Activated CD4-positive, alpha-beta T cell treated with anti-CD3 and anti-CD28 coated beads for 36 hours (primary cell): ENCODE results near the gene FCER1G. TPM values are rescaled to one million over a fixed set of nuclear protein-coding genes. Genes with fewer than 3 reads are reported as not detected.

Experiments
- ATAC-seq: fragments of 200-7000 bp; cut with Tn5 transposase; one replicate; pipeline ENCODE4 v1.10.0; 2021; ENCODE audit warnings: mild to moderate bottlenecking, moderate library complexity
- CTCF ChIA-PET: fragments of 350-600 bp; sonication (Branson Sonifier 250); formaldehyde crosslinking; loops from one replicate; lab custom pipeline; 2021; ENCODE audit warnings: antibody characterized with exemption; lab: Charles Lee
- POLR2A ChIA-PET: fragments of 350-600 bp; sonication (Branson Sonifier 250); formaldehyde crosslinking; loops from one replicate; lab custom pipeline; 2021; ENCODE audit warnings: antibody characterized with exemption, inconsistent platforms; lab: Charles Lee
- DNase-seq: peaks from one replicate; pipeline ENCODE4 v3.0.0-alpha.2; 2020
- H3K27ac Mint-ChIP-seq: one replicate; pipeline ENCODE4 v1.8.0; 2021; ENCODE audit warnings: mixed read lengths
- H3K27me3 Mint-ChIP-seq: one replicate; pipeline ENCODE4 v1.8.0; 2021; ENCODE audit warnings: mixed read lengths
- H3K36me3 Mint-ChIP-seq: one replicate; pipeline ENCODE4 v1.8.0; 2021; ENCODE audit warnings: low read depth, mixed read lengths
- H3K4me1 Mint-ChIP-seq: one replicate; pipeline ENCODE4 v1.8.0; 2021; ENCODE audit warnings: mixed read lengths
- H3K4me3 Mint-ChIP-seq: one replicate; pipeline ENCODE4 v1.8.0; 2021; ENCODE audit warnings: mild to moderate bottlenecking, moderate library complexity, mixed read lengths
- H3K9me3 Mint-ChIP-seq: one replicate; pipeline ENCODE4 v1.8.0; 2021; ENCODE audit warnings: low read depth, mixed read lengths
- intact Hi-C, 2 experiments: fragments of 100-400 bp; cut with DNase I in 1 of 2; cut with micrococcal nuclease in 1 of 2; formaldehyde crosslinking; loops; one replicate each; pipeline versions ENCODE4 v1.14.2 to v1.15.1; 2022 to 2024; cut with DNase I, micrococcal nuclease
- total RNA-seq, 2 experiments: library from RNA; stranded (reverse); gene quantifications; one replicate each; pipeline ENCODE4 v1.2.3, GENCODE V29; 2021

The FCER1G gene
- total RNA-seq, 2 experiments from 2014 or later: 0.98 to 2.2 TPM

DNA sequence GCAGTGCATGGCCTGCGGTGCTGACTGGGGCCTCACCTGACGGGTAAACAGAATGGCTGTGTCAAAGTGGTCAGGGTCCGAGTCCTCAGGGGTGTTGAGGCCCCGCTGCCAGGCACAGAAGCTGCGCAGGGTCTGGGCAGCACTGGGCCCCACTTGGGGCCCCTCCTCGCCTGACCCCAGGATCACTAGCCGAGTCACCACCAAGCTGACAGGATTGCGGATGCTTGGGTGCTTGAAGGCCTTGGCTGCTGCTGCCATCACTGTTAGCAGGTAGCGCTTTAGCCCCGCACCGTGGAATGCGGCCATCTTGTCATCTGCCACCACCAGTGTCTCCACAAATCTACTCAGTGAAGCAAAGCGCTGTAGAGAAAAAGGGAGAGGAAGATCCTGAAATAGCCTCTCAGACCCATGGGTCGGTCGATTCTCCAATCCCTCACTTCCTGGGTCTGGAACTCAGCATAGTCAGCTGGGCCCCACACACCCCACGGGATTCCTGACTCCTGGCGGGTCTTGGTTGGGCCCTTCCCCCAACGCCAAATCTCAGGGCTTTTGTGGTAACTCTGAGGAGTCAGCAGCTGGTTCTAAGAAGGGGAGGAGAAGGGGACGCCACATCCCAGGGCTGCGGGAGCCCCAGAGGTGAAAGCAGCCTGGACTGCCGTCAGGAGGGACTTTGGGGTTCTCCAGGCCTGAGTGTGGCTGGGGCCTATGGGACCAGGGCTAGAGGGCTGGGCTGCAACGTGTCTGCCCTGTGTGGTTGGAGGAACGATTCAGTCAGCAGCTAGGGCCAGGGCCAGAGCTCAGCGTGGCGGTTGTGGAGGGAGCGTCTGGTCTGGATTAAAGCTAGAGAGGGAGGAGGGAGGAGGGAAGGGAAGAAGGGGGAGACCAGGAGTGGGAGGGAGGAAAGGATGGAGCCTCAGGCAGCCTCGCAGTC, 18.3 kb upstream of the FCER1G start:
- ATAC-seq: no peak
- ChIA-PET POLR2A (no interaction called here), CTCF (interaction anchor here (0.6 to 3.0 kb wide), 3 partner anchors 15 to 54 kb away, joined by 3 to 11 read pairs (median 3); no protein-coding TSS in a partner anchor)
- Mint-ChIP-seq H3K27me3 (no peaks in the 10 kb centered on the region), H3K36me3 (no peaks in the 10 kb centered on the region), H3K9me3 (no peaks in the 10 kb centered on the region), H3K4me1 (peaks cover 35% of the 10 kb centered on the region), H3K4me3 (no peak overlapping the region), H3K27ac (no peak overlapping the region)
- intact Hi-C loops: no loop called here
- no peak for DNase-seq

DNA sequence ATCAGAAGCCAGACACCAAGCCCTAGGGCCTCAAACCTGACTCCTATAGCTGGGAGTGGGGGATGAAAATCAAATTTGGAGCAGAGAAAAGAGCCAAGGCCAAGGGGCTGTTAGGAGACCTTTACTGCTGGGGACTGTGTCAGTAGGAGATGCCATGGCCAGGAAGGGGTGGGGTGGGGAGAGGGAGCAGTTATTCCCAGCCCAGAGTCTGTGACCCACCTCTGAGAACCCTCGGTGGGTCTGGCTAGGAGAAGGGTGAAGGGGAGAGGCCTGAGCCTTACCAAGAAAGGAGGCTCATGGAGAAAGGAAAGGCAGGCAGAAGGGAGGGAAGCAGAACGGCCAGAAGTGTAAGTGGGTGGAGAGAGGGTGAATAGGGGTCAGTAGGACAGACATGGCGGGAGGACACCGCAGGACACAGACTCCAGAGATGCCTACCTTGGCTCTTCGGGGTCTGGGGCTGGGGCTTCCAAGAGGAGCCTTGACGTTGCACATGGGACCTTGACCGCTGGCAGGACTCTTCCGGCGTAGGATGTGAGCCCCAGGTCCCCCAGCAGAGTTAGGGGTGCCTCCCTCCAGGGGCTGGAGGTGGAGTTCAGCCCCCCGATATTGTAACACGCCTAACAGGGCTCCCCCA, 17.4 kb upstream of the FCER1G start:
- Mint-ChIP-seq H3K4me1 (peaks cover 31% of the 10 kb centered on the region), H3K9me3 (no peaks in the 10 kb centered on the region), H3K36me3 (no peaks in the 10 kb centered on the region), H3K27ac (no peak overlapping the region), H3K4me3 (no peak overlapping the region), H3K27me3 (no peaks in the 10 kb centered on the region)
- CTCF ChIA-PET: interaction anchor here (1.0 kb wide), 1 partner anchor 31 kb away, joined by 3 read pairs; the partner anchor contains the start of gene PPOX
- DNase-seq (no peak), ATAC-seq (no peak)
- intact Hi-C loops: no loop called here
- POLR2A ChIA-PET: no interaction called here

DNA sequence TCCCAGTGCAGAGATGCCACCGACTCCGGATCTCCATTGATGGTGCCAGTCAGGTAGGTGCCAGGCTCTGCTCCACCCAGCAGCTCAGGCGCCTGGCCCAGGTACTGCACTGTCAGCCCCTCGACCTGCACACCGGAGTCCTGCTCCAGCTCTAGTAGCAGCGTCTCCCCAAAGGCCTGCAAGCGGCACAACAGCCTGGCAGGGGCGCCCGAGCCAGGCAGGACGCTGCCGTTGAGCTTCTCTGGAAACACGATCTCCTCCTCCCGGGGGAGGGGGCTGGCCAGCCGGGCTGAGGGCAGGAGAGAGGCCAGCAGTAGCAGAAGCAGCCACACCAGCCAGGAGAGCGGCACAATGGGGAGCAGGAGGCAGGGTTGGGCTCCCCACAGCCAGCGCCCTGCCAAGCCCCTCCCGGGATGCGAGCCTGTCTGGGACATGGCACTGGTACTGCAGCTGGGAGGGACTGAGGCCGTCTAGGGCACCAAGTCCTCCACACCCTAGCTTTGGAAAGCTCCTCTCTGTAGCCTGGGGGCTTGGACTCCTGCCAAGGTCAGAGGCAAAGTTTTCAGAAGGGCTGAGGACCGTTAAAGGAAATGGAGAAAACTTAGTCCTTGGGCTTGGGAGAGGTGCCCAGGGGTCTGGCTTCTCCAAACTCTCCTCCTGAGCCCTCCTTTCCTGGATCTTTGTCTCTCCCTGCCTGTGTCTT, 16.8 kb upstream of the FCER1G start:
- POLR2A ChIA-PET: no interaction called here
- Mint-ChIP-seq H3K36me3 (peaks cover 1% of the 10 kb centered on the region), H3K9me3 (no peaks in the 10 kb centered on the region), H3K27me3 (no peaks in the 10 kb centered on the region), H3K4me3 (no peak overlapping the region), H3K4me1 (peaks cover 33% of the 10 kb centered on the region), H3K27ac (no peak overlapping the region)
- ATAC-seq: no peak
- intact Hi-C loops: no loop called here
- CTCF ChIA-PET: interaction anchor here (1.0 to 1.3 kb wide), 2 partner anchors 27 to 32 kb away, joined by 3 to 6 read pairs; partner anchors contain the start of genes PPOX and TOMM40L
- DNase-seq: no peak

DNA sequence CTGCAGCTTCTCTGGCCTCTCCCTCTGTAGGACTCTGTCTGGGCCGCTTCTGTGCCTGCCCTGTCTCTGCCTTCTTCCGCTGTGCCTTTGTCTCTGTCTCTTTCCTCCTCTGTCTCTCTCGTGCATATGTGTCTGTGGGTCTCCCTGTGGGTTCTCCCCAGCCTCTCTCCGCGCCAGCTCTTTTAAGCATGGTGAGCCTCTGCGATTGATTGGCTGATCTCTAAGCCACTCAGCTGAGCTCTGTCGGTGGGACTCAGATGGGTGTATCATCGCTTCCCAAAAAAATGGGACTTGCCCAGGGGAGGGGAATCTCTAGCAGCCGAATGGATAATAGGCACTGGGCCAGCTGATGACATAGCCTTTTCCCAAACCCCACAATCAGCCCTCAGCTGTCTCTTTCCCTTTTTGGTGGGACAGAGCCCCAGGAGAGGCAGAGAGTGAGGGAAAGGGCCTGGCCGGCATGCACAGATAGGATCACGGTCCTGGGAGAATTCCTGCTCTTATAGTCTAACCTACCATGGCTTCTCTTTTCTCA, 16.1 kb upstream of the FCER1G start, which contains the start of gene ADAMTS4:
ADAMTS4 (minus strand) TSS at position 158 of the 535 bp plus-strand sequence. CDS start 427 bp downstream, outside the sequence.
- ChIA-PET CTCF (interaction anchor here (1.0 to 1.3 kb wide), 2 partner anchors 26 to 33 kb away, joined by 3 to 6 read pairs; partner anchors contain the start of genes PPOX and TOMM40L), POLR2A (no interaction called here)
- Mint-ChIP-seq H3K4me1 (peaks cover 39% of the 10 kb centered on the region), H3K4me3 (no peak within 1 kb of the TSS), H3K27me3 (no peaks in the 10 kb centered on the region), H3K9me3 (no peaks in the 10 kb centered on the region), H3K36me3 (peaks cover 7% of the 10 kb centered on the region), H3K27ac (peak within 1 kb of the TSS; percentile 95)
- no peak for ATAC-seq
- no peak for DNase-seq
- intact Hi-C loops: no loop called here

DNA sequence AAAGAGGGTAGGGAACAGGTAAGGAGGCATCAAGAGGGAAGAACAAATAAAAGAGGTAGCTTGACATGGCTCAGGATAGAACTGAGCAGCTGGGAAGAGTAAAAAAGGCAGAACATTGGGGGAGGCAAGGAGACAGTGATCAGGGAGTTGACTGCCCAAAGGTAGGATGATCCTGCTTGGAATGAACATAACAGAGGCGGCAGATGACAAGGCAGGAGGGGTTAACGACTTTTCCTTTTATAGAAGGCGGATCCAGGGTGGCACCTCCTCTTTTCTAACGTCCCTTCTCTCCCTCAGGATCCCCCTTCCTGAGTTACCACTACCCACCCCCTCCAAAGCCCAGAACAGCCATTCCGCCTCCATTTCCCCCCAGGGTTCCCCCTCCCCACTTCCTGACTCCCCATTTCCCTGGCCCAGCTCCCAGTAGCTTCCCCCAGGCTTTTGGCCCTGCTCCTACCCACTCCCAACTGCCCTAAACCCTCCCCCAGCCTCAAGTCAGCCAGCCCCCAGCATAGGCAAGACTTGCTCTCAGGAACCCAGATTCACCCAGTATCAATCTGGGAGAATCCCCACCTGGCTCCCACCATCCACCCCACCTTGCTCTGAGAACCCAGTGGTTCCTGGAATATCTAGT, 15.5 kb upstream of the FCER1G start:
- intact Hi-C loops: loop anchor here in 1 of 2 experiments (5.0 kb wide), 1 partner anchor 108 kb away; the partner anchor contains the start of gene MPZ
- CTCF ChIA-PET: interaction anchor here (1.3 kb wide), 1 partner anchor 26 kb away, joined by 6 read pairs; the partner anchor contains the start of gene TOMM40L
- peaks cover 14% of the 10 kb centered on the region for H3K36me3 Mint-ChIP-seq

DNA sequence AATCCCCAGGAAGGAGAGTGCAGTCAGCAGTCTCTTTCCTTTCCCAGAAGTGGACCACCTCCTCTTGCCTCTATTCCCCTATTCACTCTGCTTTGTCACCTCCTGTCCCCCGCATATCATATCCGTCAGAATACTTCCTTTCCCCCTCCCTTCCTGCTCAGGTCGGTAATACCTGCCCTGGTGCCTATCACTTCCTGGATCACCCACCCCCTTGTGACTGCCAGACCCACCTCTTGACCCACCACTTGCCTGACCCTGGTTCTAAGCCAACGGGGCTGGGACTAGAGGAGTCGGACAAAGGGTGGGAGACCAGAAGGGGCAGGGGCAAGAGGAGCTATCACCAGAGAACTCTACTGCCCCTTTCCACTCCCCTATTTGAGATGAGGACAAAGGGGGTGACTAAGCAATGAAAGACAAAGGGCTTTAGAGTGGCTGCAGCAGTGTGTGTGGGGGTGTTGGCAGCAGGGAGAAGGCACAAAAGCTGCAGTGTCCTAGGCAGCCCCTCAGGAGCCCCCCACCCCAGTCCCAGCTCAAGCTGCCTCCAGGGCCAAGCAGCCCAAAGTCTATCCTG, 14.6 kb upstream of the FCER1G start:
- intact Hi-C loops: loop anchor here in 1 of 2 experiments (5.0 kb wide), 1 partner anchor 107 kb away; the partner anchor contains the start of gene MPZ
- H3K27ac Mint-ChIP-seq: peak overlapping the region; percentile 95
- peaks cover 21% of the 10 kb centered on the region for H3K36me3 Mint-ChIP-seq
- DNase-seq: no peak
- no peak for ATAC-seq
- peak overlapping the region; percentile 41 for H3K4me3 Mint-ChIP-seq
- H3K4me1 Mint-ChIP-seq: peaks cover 43% of the 10 kb centered on the region
- ChIA-PET POLR2A (interaction anchor here (1.0 kb wide), 1 partner anchor 14 kb away, joined by 3 read pairs; no protein-coding TSS in a partner anchor), CTCF (interaction anchor here (1.0 to 7.2 kb wide), 3 partner anchors 8 to 131 kb away, joined by 3 to 89 read pairs (median 27); partner anchors contain the start of genes APOA2, ARHGAP30 and TOMM40L)
- H3K27me3 Mint-ChIP-seq: no peaks in the 10 kb centered on the region
- no peaks in the 10 kb centered on the region for H3K9me3 Mint-ChIP-seq

More for the DNA sequence above, 15.5 kb upstream of the FCER1G start:
- peak overlapping the region; percentile 41 for H3K4me3 Mint-ChIP-seq
- ATAC-seq (no peak), DNase-seq (no peak)
- H3K9me3 Mint-ChIP-seq: no peaks in the 10 kb centered on the region
- peaks cover 44% of the 10 kb centered on the region for H3K4me1 Mint-ChIP-seq
- H3K27me3 Mint-ChIP-seq: no peaks in the 10 kb centered on the region
- H3K27ac Mint-ChIP-seq: peak overlapping the region; percentile 95
- POLR2A ChIA-PET: no interaction called here

DNA sequence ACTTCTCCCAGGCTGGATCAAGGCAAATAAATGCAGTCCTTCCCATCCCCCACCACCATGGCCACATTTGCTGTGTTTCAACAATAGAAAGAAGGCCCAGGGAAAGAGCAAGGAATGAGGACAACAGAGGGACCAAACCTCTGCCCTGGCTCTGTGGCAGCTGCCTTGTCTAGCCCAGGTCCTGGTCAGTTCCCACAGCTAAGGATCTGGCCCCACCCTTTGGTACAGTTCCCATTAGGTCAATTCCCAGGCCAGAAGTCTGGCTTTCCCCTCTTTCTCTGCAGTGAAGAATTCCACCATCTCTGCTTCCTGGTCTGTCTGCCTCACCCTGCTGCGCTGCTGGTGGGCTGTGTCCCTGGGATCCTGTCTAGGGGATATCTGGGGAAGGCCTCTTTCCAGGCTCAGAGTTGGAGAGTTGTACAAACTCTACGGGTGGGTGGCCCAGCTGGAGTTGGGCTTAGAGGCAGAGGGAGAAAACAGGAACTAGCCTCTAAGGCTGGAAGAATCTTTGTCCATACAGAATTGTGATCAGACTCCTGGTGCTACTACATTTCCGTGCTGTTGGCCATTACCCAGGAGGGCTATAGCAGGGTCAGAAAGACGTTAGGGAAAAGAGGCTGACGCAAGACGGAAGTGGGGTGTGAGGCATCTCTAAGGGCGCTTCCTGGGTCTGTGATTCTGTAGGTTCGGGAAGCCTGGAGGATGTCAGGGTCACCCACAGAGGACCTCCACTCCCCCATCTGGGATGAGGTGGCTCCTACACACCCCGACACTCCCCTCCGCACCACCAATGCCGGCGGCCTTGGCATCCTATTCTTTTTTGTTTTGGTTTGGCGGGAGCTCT, 13.9 kb upstream of the FCER1G start:
- DNase-seq: no peak

DNA sequence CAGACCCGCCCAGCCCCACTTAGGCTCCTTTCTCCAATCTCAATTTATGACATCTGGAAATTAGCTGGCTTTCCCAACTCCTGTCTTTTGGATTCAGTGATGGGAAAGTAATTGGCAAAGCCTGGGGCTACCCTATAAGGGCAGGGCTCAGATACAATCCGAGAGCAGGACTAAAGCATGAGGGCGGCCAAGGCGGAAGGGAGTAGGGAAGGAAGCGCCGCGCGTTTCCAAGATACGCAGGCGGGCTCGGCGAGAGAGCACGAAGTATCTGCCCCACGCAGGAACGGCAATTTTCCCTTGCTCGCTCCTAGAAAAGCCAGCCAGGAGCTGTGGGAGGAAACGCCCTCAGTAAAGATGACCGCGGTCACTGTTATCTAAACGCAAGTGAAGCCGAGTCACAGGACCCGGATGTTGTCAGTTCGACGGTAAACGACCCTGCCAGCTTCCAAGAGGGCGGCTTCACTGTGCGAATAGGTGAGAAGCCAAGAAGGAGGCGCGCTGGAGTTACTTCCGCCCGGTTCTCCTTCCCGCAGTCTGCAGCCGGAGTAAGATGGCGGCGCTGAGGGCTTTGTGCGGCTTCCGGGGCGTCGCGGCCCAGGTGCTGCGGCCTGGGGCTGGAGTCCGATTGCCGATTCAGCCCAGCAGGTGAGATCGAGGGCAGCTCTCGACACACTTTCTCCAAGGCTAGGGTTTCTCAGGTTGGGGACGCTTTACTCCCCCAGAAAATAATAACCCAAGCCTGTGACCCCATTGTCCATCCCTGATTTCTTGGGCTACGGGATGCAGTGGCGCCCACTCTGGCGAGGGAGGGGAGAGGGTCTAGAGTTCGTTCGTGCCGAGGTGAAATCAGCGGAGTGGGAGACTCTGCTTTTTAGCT, 13.0 kb upstream of the FCER1G start, which contains the start of gene NDUFS2:
NDUFS2 (plus strand) TSS at position 532 of the 877 bp plus-strand sequence; CDS start at position 551, 19 bp downstream.
- no peaks in the 10 kb centered on the region for H3K9me3 Mint-ChIP-seq
- DNase-seq (peak; percentile 97), ATAC-seq (peak; percentile 99)
- POLR2A ChIA-PET: interaction anchor here (0.7 to 2.3 kb wide), 6 partner anchors 8 to 188 kb away, joined by 4 to 16 read pairs (median 4); partner anchors contain the start of genes PPOX and TOMM40L
- peak within 1 kb of the TSS; percentile 92 for H3K4me3 Mint-ChIP-seq
- peak within 1 kb of the TSS; percentile 95 for H3K27ac Mint-ChIP-seq
- peaks cover 30% of the 10 kb centered on the region for H3K36me3 Mint-ChIP-seq
- H3K27me3 Mint-ChIP-seq: no peaks in the 10 kb centered on the region
- intact Hi-C loops: loop anchor here (1.0 to 5.0 kb wide), 11 partner anchors 17 to 188 kb away; partner anchors contain the start of genes PPOX (in 2 of the 2), B4GALT3 (in 1 of the 2), DEDD (in 1 of the 2) and MPZ (in 1 of the 2)
- H3K4me1 Mint-ChIP-seq: peaks cover 50% of the 10 kb centered on the region
- CTCF ChIA-PET: interaction anchor here (0.6 to 7.2 kb wide), 17 partner anchors 10 to 524 kb away, joined by 3 to 89 read pairs (median 3); partner anchors contain the start of genes APOA2, PPOX and TOMM40L

More for the DNA sequence above, 13.9 kb upstream of the FCER1G start:
- ChIA-PET CTCF (interaction anchor here (0.6 to 7.2 kb wide), 12 partner anchors 9 to 185 kb away, joined by 3 to 89 read pairs (median 4); partner anchors contain the start of genes APOA2, ARHGAP30, PPOX and TOMM40L), POLR2A (interaction anchor here (0.7 to 2.3 kb wide), 6 partner anchors 15 to 189 kb away, joined by 3 to 16 read pairs (median 4); partner anchors contain the start of genes PPOX and TOMM40L)
- H3K36me3 Mint-ChIP-seq: peaks cover 23% of the 10 kb centered on the region
- peaks cover 46% of the 10 kb centered on the region for H3K4me1 Mint-ChIP-seq
- ATAC-seq: no peak
- H3K27ac Mint-ChIP-seq: peak overlapping the region; percentile 95
- H3K9me3 Mint-ChIP-seq: no peaks in the 10 kb centered on the region
- H3K27me3 Mint-ChIP-seq: no peaks in the 10 kb centered on the region
- intact Hi-C loops: loop anchor here in 1 of 2 experiments (5.0 kb wide), 1 partner anchor 106 kb away; the partner anchor contains the start of gene MPZ
- peak overlapping the region; percentile 92 for H3K4me3 Mint-ChIP-seq
